ENCODE measurements around the gene PHETA1.
"Not testable (repeated sequence)": the region's sequence is repeated elsewhere in the genome, so short reads cannot be mapped to it uniquely, and the experiment has no call there.

PHETA1 gene

DNA sequence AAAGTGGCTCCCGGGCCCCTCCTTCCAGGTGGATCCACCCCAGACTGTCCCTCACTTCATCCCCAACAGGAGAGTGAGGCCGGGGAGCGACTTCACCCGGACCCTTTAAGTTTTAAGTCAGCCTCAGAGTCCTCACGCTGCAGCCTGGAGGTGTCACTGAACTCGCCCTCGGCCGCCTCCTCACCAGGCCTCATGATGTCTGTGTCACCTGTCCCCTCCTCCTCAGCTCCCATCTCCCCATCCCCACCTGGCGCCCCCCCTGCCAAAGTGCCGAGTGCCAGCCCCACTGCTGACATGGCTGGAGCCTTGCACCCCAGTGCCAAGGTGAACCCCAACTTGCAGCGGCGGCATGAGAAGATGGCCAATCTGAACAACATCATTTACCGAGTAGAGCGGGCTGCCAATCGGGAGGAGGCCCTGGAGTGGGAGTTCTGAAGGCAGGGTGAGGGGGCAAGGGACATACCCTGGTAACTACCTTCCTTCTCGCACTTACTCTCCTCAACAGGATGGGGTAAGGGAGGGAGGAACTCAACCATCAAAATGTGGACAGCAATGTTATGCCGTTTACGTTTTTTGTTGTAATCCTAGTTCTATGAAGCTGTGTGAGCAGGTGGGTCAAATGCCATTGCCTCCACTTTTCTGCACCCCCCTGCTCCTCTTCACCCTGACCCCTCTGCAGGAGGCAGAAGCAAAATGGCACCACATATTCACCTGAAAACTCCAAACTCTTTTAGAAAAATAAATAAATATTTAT, 20.8 kb downstream of the PHETA1 start:
- no peak for DNase-seq

GRCh38 chr12:111344254-111344875, 24.5 kb downstream of the PHETA1 start:
- no peak for DNase-seq

DNA sequence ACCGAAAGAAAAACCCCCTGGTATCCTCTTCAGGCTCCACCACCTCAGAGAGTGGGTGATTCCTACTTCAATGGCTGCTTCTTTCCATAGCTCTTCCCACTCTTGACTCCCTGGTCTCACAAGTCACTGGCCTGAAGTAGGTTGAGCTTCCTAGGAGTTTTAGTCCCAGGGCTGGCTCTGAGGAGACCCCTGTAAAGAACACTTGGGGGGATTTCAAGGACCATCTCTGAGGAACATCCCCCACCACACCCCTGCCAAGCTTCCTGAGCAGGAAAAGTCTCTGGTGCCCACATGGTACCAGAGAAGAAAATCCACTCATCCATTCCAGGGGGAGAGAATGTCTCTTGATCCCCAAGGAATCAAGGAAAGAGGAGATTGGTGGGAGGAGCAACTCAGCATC, 25.7 kb downstream of the PHETA1 start:
- no peak for DNase-seq

GRCh38 chr12:111342376-111342775, 26.5 kb downstream of the PHETA1 start:
- no peak for DNase-seq

- DNase-seq: no peak
These were observed 27.3 kb downstream of the PHETA1 start for GRCh38 chr12:111341426-111342065.

DNA sequence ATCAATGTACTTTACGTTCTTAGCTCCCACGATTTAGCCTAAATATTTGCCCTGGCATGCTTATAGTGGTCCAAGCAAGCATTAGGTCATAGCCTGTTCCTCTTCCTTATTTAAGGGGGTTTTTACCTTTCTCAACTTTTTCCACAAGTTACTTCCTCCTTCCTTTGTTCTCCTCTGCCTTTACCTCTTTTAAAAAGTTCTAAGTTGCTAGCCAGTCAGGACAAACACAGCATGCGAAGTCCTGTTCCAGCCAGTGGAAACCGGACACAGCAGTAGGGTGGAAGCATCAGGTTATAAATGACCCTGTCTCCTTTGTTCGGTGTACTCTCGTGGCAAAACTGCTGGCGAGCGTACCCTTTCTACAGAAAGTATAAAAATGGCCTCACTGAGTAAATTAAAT, 28.2 kb downstream of the PHETA1 start:
- DNase-seq: not testable (repeated sequence)

GRCh38 chr12:111340231-111340630, 28.7 kb downstream of the PHETA1 start:
- DNase-seq: no peak

DNA sequence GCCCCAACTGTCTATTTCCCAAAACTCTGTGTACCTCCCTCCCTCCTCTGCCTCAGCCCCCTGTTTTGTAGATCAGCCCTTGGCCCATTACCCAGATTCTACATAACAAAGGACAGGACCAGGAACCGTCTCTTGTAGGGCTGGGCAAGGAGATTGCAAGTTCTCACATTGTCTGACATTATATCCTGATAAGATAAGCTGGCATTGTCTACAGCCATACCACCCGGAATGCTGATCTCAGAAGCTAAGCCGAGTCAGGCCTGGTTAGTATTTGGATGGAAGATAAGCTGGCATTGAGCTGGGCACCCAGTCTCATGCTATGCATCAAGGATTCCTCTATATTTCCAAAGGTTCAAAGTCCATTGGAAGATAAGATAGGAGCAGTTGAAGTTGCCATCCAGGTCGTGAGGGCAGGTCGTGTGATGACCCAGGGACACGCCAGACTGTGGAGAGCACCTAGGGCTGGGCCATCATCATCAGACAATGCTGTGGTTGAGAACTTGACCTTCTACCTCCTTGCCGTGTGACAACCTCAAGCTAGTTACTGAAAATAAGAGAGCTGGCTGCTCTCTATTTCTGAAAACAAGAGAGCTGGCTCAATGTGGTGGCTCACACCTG, 29.5 kb downstream of the PHETA1 start:
- DNase-seq: no peak

GRCh38 chr12:111338096-111338495, 30.8 kb downstream of the PHETA1 start:
- DNase-seq: no peak

DNA sequence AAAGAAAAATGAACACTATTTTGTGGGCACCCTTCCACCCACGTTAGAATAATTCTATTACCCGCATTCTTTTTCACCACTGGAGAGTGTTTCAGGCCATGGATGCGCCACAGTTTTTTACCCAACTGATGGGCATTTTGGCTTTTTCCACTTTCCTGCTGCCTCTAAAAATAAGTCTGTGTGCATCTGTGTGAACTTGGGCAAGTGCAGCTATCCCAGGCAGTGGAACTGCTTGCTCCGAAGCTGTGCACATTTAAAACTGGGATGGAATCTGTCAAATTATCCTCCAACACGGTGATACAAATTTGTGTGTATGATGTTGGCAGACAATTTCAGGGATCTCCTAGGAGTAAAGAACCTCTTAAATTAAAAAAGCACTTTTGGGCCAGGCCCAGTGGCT, 31.5 kb downstream of the PHETA1 start:
- DNase-seq: no peak

DNA sequence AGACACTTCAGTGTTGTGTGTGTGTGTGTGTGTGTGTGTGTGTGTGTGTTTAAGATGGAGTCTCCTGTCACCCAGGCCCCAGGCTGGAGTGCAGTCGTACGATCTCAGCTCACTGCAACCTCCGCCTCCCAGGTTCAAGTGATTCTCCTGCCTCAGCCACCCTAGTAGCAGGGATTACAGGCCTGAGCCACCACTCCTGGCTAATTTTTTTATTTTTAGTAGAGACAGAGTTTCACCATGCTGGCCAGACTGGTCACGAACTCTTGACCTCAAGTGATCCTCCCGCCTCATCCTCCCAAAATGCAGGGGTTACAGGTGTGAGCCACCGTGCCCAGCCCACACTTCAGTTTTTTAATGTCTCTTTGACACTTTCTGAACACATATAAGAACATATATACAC, 32.5 kb downstream of the PHETA1 start:
- DNase-seq: not testable (repeated sequence)

DNA sequence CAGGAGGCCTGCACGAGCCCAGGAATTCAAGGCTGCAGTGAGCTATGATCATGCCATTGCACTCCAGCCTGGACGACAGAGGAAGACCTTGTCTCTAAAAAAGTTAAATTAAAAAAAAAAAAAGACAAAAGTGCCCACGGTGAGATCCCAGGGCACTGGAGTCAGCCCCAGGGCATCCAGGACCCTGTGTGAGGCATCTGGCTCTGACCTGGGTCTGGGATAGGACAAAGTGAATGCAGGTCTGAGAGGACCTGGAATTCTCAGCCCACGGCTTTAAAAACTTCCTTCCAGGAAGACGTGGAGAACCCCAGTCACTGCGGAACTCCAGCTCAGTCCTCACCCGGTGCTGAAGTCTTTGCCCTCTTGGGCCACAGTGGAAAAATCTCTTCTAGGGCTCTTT, 33.1 kb downstream of the PHETA1 start:
- no peak for DNase-seq

DNA sequence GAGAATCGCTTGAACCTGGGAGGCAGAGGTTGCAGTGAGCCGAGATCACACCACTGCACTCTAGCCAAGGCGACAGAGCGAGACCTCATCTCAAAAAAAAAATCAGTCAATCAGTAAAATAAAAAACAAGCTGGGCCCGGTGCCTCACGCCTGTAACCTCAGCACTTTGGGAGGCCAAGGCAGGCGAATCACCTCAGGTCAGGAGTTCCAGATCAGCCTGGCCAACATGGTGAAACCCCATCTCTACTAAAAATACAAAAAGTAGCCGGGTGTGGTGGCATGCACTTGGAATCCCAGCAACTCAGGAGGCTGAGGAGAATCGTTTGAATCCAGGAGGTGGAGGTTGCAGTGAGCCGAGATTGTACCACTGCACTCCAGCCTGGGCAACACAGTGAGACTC, 33.6 kb downstream of the PHETA1 start:
- DNase-seq: not testable (repeated sequence)

- DNase-seq: no peak
These were observed 34.4 kb downstream of the PHETA1 start for GRCh38 chr12:111334393-111334915.

GRCh38 chr12:111330800-111331752, 37.8 kb downstream of the PHETA1 start:
- no peak for DNase-seq

DNA sequence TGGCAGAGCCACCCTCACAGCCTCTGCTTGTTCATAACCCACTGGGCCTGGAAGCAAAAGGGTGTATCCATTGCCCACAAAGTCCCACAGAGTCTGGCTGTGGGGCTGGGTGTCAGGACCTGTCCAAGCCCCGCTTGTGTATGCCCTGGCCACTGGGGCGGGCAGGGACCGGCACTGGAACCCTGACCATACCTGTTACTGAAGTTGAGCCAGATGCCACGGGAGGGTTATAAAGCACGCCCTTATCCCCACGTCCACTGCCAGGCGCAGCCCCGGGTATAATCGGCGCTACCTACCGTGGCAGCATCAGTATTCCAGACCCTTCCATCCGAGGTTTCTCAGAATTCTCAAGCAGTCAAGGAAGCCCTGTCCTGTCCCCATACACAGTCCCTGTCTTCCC, 40.8 kb downstream of the PHETA1 start:
- no peak for DNase-seq

- DNase-seq: no peak
These were observed 41.4 kb downstream of the PHETA1 start for GRCh38 chr12:111327474-111327873.

DNA sequence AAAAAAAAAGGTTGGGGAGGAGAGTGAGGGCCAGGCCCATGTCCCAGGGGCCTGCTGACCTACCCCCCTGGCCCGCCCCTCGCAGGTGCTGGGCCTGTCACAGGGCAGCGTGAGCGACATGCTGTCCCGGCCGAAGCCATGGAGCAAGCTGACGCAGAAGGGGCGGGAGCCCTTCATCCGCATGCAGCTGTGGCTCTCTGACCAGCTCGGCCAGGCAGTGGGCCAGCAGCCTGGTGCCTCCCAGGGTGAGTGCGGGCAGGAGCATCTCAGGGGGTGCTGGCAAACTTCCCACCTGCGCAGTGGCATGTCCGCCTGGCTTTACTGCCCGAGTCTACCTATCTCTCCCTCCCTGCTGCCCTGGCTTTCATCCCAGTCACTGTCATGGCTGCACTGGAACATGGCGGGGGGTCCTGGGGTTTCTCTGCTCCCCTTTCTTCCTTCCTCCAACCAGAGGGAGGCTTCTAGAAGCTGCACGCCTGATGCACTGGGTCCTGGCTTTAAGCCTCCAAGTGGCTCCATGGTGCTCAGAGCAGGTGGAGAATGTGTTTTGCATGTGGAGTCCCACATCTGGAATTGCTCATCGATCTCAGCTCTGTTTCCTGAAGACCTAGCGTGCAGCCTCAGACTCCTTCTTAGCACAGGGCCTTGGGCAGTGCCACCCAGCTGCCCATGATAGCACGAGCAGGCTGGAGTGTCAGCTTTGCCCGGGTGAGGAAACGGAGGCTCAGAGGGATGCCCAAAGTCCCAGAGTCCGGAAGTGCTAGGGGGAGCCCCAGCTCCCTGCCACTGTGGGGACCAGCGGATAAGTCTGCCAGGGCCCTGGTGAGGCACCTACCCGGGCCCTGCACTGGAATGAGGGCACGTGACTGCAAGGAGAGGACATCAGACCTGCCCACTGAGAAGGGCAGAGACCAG, 46.3 kb downstream of the PHETA1 start:
- DNase-seq: no peak

- DNase-seq: no peak
These were observed 47.6 kb downstream of the PHETA1 start for GRCh38 chr12:111321317-111321716.

DNA sequence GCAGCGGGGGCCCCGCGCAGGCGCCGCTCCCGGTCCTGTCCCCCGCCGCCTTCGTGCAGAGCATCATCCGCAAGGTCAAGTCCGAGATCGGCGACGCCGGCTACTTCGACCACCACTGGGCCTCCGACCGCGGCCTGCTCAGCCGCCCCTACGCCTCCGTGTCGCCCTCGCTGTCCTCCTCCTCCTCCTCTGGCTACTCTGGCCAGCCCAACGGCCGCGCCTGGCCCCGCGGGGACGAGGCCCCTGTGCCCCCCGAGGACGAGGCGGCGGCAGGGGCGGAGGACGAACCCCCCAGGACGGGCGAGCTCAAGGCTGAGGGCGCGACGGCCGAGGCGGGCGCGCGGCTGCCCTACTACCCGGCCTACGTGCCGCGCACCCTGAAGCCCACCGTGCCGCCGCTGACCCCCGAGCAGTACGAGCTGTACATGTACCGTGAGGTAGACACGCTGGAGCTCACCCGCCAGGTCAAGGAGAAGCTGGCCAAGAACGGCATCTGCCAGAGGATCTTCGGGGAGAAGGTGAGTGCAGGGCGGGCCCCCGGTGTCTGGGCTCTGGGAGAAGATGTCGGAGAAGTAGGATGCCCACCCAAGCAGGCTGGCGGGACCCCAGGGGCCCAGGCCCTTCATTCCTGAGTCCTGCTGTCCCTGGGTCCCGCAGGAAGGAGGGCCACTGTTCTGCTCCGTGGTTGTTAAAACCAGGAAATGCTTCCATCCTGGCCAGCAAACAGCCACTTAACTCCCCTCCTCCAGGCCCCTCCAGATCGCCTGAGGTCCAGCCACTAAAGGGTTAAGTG, 48.4 kb downstream of the PHETA1 start:
- DNase-seq: no peak

Data from NK-92 treated with Interleukin-12 subunit alpha and Interleukin-12 subunit beta, amount 100 ng/mL, for 24 hours (cell line).